HAP-1 (cell line): ENCODE data around the gene OXER1.

ENCODE experiments used
- DNase-seq, 2 experiments: peaks; one replicate each; pipeline ENCODE4 v3.0.0-alpha.2; 2016 to 2020; ENCODE audit warnings: low spot score in 2 of 2
- H3K27me3 ChIP-seq: fragments of 250-450 bp; sonication (Bioruptor Pico); 2 replicates; pipeline ENCODE4 v1.5.1; 2020; ENCODE audit warnings: low read depth, mild to moderate bottlenecking, moderate library complexity
- H3K36me3 ChIP-seq: fragments of 250-450 bp; sonication (Bioruptor Pico); replicated peaks from 2 replicates; pipeline ENCODE4 v1.5.1; 2020; ENCODE audit warnings: mild to moderate bottlenecking
- H3K4me1 ChIP-seq: fragments of 250-450 bp; sonication (Bioruptor Pico); 2 replicates; pipeline ENCODE4 v1.5.1; 2020; ENCODE audit warnings: mild to moderate bottlenecking
- H3K4me3 ChIP-seq: fragments of 250-450 bp; sonication (Bioruptor Pico); 2 replicates; pipeline ENCODE4 v1.5.1; 2020; ENCODE audit warnings: mild to moderate bottlenecking, moderate library complexity
- H3K9me3 ChIP-seq: fragments of 250-450 bp; sonication (Bioruptor Pico); 2 replicates; pipeline ENCODE4 v1.5.1; 2020; ENCODE audit warnings: mild to moderate bottlenecking, moderate library complexity
- in situ Hi-C: fragments of 300-500 bp; cut with MboI; formaldehyde crosslinking; loops from 3 replicates; pipeline ENCODE4 v1.14.3; 2020; ENCODE audit warnings: low sequenced_read_pairs, inconsistent platforms, mixed read lengths

Gene OXER1

GRCh38 chr2:42770288-42771131 lies 6.6 kb upstream of the OXER1 start:
- Histone ChIP-seq H3K36me3 (no peaks in the 10 kb centered on the region), H3K4me3 (no peak overlapping the region), H3K4me1 (no peaks in the 10 kb centered on the region; the same call in 1 of the 2 replicates), H3K9me3 (no peaks in the 10 kb centered on the region), H3K27me3 (no peaks in the 10 kb centered on the region)
- DNase-seq: peak; percentile 62 to 79
- in situ Hi-C loops: no loop called here

GRCh38 chr2:42769583-42770287 lies 5.8 kb upstream of the OXER1 start:
- H3K4me1 ChIP-seq: no peaks in the 10 kb centered on the region; the same call in 1 of the 2 replicates
- H3K27me3 ChIP-seq: no peaks in the 10 kb centered on the region
- no peaks in the 10 kb centered on the region for H3K9me3 ChIP-seq
- no peak overlapping the region for H3K4me3 ChIP-seq
- DNase-seq: no peak
- in situ Hi-C loops: no loop called here
- H3K36me3 ChIP-seq: no peaks in the 10 kb centered on the region

DNA sequence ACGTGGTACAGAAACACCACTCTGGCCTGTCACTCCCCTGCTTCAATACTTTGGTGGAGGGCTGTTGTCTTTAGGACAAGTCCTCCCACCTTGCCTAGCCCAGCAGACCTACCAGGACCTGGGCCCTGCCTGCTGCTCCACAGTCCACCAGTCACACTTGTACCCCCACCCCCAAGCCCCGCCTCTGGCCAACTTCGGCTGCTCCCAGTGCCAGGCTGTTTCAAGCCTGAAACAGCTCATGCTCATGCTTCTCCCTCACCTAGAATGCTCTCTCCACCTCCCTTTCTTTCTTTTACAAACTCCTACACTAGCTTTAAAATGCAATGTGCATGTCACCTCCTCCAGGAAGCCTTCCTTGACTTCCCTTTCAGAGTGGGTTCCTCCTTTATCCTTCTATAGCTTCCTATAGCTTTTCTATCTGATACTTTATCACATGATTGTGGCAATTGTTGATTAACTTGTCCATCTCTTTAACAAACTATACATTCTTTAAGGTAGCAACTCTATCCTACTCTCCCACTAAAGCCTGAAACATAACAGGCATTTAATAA lies 4.8 kb upstream of the OXER1 start:
- H3K9me3 ChIP-seq: no peaks in the 10 kb centered on the region
- no peaks in the 10 kb centered on the region for H3K36me3 ChIP-seq
- no peak overlapping the region for H3K4me3 ChIP-seq
- no peaks in the 10 kb centered on the region; the same call in 1 of the 2 replicates for H3K4me1 ChIP-seq
- H3K27me3 ChIP-seq: no peaks in the 10 kb centered on the region
- no peak for DNase-seq
- in situ Hi-C loops: no loop called here

DNA sequence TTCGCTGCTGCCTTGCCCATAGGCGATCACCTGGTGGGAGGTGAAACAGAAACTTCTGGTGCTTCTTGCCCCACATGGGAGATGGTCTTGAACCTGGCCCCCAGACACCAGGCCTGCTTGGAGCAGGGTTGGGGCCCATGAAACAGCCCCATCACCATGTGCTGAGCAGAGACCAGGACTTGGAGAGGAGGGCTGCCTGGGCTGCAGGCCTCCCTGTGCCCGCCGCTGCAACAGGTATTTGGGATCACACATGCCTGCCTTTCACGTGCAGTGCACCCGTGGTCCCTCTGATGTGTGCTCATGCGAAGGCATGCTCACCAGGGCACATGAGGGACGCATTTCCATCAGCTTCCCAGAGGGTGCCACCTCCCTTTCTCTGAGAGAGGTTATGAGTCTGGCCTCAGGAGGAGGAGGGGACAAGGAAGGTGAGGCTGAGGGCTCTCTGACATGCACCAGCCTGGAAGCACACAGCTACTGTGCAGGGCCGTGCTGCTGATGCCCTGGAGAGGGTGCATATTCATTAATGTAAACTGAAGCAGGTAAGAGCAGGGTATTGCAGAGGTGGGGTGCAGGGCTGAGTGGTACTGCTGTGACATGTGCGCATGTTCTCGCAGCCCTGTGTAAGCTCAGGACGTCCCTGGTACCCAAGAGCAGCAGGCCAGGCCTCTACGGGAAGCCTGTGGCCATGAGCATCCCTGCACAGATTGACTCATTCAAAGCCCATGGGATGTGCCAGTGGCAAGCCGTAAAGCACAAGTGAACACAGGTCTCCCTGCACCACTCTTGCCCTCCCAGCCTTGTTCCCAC lies 4.2 kb upstream of the OXER1 start:
- DNase-seq: no peak
- no peaks in the 10 kb centered on the region; the same call in 1 of the 2 replicates for H3K4me1 ChIP-seq
- H3K9me3 ChIP-seq: no peaks in the 10 kb centered on the region
- in situ Hi-C loops: no loop called here
- no peaks in the 10 kb centered on the region for H3K27me3 ChIP-seq
- no peaks in the 10 kb centered on the region for H3K36me3 ChIP-seq
- H3K4me3 ChIP-seq: no peak overlapping the region

- no peak for DNase-seq
- in situ Hi-C loops: no loop called here
- Histone ChIP-seq H3K36me3 (no peaks in the 10 kb centered on the region), H3K4me1 (no peaks in the 10 kb centered on the region; the same call in 1 of the 2 replicates), H3K9me3 (no peaks in the 10 kb centered on the region), H3K27me3 (no peaks in the 10 kb centered on the region), H3K4me3 (no peak overlapping the region)
Observed at GRCh38 chr2:42767080-42767898, 3.4 kb upstream of the OXER1 start.

DNA sequence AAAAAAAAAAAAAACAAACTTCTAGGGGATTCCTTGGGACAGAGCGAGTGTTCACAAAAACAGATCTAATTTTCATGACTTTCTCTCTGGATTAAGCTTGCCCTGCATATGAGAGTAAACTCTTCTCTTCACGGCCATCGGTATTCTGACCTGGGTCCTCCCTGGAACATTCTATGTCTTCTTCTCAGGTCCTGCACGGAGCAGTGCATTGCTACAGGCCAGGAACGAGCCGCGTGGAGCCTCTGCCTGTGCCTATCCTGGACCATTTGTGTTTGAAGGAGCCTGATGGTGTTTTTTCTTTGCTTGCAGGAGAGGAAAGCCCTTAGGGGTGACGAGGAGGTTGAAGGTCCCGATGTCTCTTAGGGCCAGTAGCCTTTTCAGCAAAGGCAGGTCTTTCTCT lies 1.8 kb upstream of the OXER1 start:
- Histone ChIP-seq H3K4me3 (no peak overlapping the region), H3K36me3 (no peaks in the 10 kb centered on the region), H3K9me3 (no peaks in the 10 kb centered on the region), H3K27me3 (no peaks in the 10 kb centered on the region), H3K4me1 (no peaks in the 10 kb centered on the region; the same call in 1 of the 2 replicates)
- in situ Hi-C loops: no loop called here
- DNase-seq: no peak

- no peaks in the 10 kb centered on the region for H3K27me3 ChIP-seq
- no peaks in the 10 kb centered on the region for H3K36me3 ChIP-seq
- in situ Hi-C loops: no loop called here
- DNase-seq: no peak
- H3K4me3 ChIP-seq: no peak overlapping the region
- no peaks in the 10 kb centered on the region for H3K4me1 ChIP-seq
- no peaks in the 10 kb centered on the region for H3K9me3 ChIP-seq
Observed at GRCh38 chr2:42764901-42765300, 966 bp upstream of the OXER1 start.

DNA sequence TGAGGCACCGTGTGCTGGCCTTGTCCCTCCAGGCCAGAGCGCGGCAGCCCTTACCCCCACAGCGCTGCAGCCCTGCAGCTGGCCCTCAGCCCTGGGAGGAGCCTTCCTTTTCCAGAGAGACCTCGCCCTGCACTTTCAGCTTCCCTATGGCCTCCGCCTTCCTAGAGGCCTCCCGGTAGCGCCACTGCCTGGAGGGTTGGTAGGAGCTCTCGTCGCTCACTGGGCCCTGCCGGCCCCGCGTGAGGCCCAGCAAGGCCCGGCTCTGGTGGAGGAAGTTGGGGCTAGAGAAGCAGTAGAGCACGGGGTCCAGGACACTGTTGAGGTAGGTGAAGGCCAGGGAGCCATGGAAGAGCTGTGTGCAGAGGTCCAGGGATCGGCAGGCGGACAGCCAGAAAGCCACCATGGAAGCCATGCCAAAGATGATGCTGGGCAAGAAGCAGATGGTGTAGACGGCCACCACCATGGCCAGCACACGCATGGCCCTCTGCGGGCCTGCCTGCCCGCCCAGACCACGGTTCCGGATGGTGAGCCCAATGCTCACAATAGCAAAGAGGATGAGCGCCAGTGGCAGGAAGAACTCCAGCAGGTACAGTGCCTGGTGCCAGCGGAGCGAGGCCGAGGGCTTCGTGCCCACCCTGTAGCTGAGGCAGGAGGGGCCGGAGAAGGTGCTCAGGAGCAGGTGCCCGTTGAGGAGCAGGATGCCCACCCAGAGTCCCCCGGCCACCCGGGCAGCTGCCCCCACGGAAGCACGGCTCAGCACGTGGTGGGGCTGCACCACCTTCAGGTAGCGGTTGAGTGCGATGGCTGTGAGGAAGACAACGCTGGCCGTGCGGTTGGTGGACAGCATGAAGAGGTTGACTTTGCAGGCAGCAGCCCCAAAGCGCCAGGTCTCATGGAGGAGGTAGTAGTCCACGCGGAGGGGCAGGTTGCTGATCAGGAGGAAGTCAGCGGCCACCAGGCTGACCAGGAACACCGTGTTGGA lies 821 bp downstream of the OXER1 start:
- Histone ChIP-seq H3K27me3 (no peaks in the 10 kb centered on the region), H3K9me3 (no peaks in the 10 kb centered on the region), H3K36me3 (no peaks in the 10 kb centered on the region), H3K4me1 (peaks cover 9% of the 10 kb centered on the region), H3K4me3 (no peak overlapping the region)
- in situ Hi-C loops: no loop called here
- DNase-seq: no peak

DNA sequence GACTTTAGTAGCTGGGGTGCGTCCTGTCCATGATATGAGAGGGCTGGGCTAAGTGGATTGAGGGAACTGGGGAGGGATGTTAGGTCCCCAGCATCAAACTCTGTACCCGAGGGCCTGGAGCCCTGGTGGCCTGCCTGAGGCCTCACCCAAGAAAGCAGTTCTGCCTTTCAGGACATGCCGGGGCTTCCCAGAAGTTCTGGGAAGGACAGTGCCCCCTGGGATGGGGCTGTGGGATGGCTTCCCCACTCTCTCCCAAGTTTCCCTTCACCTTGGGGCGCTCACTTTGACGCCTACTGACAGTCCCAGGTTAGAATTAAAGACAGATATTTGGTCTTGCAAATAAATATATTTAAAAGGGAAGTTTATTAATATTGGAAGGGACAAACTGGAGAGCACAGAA lies 1.8 kb downstream of the OXER1 start:
- Histone ChIP-seq H3K36me3 (no peaks in the 10 kb centered on the region), H3K9me3 (no peaks in the 10 kb centered on the region), H3K4me3 (no peak overlapping the region), H3K27me3 (no peaks in the 10 kb centered on the region), H3K4me1 (peaks cover 9% of the 10 kb centered on the region)
- DNase-seq: no peak
- in situ Hi-C loops: no loop called here

DNA sequence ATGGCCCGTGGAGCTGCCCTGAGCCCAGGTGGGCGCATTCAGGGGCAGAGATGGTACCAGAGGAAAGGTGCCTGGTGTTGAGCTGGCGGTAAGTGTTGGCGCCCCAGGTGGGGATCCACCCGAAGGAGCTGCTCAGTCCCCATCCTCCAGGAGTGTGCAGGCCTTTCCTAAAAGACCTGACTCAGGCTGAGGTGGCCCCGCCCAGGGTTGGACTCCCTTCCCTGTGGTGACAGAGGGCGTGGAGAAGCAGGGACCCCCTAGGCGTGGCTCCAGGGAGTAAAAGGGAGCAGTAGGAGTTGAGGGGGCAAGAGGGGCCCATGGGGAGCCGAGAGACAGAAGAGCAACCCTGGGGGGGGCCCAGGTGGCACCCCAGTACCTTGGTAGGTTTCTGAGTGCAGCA lies 2.4 kb downstream of the OXER1 start:
- in situ Hi-C loops: no loop called here
- Histone ChIP-seq H3K4me3 (no peak overlapping the region), H3K4me1 (peaks cover 9% of the 10 kb centered on the region), H3K27me3 (no peaks in the 10 kb centered on the region), H3K9me3 (no peaks in the 10 kb centered on the region), H3K36me3 (no peaks in the 10 kb centered on the region)
- no peak for DNase-seq

DNA sequence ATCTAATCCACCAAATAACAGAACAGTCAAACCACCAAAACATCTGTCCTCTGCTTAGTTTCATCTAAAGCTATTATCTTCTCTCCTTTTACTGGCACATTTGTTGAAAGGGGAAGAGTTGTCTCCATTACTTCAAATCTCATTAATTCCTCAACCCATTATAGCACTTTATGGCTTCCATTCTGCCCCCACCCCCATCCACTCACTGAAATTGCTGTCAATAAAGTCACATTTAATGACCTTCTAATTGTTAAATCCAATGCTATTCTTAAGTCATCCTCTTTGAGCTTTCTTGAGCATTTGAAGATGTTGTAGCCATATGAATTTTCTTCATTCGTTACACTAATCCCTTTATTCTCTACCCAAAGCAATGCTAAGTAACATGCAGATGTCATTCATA lies 5.2 kb downstream of the OXER1 start:
- peaks cover 9% of the 10 kb centered on the region for H3K4me1 ChIP-seq
- H3K9me3 ChIP-seq: no peaks in the 10 kb centered on the region
- in situ Hi-C loops: no loop called here
- no peak overlapping the region for H3K4me3 ChIP-seq
- no peaks in the 10 kb centered on the region for H3K27me3 ChIP-seq
- peak; percentile 64 to 68 for DNase-seq
- no peaks in the 10 kb centered on the region for H3K36me3 ChIP-seq
